GM23338 (cell line): Measurements from ENCODE around the gene CGB1.

Experiments
- CTCF ChIP-seq, 2 experiments: fragments of 200-600 bp in 1 of 2; sonication (generic) in 1 of 2; conservative IDR thresholded peaks; 2 replicates each; pipeline versions ENCODE4 v1.5.1 to v1.6.1; 2016 to 2017; ENCODE audit warnings: antibody characterized with exemption in 2 of 2, low read depth in 2 of 2, mild to moderate bottlenecking in 2 of 2, moderate library complexity in 1 of 2
- EZH2phosphoT487 ChIP-seq: fragments of 200-600 bp; sonication (generic); IDR thresholded peaks from one replicate; pipeline ENCODE4 v1.8.1; 2018; ENCODE audit warnings: antibody characterized with exemption; ENCODE audit not compliant: unreplicated experiment
- POLR2AphosphoS5 ChIP-seq: IDR thresholded peaks from 2 replicates; pipeline ENCODE4 v1.6.1; 2016; ENCODE audit warnings: antibody characterized with exemption, low read depth
- TF ChIP-seq, protein P1 (sequence below): IDR thresholded peaks from one replicate; pipeline ENCODE4 v1.6.1; 2018; ENCODE audit warnings: antibody characterized with exemption; ENCODE audit not compliant: unreplicated experiment

DNA sequence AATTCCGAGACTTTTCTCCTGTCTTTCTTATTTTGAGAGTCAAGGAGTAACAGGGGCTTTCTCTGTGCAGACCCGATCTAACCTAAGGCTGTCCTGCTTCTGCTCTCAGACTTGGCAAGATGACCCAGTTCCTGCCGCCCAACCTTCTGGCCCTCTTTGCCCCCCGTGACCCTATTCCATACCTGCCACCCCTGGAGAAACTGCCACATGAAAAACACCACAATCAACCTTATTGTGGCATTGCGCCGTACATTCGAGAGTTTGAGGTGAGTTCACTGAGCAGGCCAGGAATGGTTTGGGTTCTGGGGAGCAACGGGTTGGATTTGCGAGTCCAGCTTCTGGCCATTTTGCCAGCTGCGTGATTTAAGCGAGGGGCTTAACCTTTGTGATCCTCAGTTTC is 49.6 kb upstream of the CGB1 start:
- TF ChIP-seq, protein P1, sequence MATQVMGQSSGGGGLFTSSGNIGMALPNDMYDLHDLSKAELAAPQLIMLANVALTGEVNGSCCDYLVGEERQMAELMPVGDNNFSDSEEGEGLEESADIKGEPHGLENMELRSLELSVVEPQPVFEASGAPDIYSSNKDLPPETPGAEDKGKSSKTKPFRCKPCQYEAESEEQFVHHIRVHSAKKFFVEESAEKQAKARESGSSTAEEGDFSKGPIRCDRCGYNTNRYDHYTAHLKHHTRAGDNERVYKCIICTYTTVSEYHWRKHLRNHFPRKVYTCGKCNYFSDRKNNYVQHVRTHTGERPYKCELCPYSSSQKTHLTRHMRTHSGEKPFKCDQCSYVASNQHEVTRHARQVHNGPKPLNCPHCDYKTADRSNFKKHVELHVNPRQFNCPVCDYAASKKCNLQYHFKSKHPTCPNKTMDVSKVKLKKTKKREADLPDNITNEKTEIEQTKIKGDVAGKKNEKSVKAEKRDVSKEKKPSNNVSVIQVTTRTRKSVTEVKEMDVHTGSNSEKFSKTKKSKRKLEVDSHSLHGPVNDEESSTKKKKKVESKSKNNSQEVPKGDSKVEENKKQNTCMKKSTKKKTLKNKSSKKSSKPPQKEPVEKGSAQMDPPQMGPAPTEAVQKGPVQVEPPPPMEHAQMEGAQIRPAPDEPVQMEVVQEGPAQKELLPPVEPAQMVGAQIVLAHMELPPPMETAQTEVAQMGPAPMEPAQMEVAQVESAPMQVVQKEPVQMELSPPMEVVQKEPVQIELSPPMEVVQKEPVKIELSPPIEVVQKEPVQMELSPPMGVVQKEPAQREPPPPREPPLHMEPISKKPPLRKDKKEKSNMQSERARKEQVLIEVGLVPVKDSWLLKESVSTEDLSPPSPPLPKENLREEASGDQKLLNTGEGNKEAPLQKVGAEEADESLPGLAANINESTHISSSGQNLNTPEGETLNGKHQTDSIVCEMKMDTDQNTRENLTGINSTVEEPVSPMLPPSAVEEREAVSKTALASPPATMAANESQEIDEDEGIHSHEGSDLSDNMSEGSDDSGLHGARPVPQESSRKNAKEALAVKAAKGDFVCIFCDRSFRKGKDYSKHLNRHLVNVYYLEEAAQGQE, result no peak
- no peak for TF ChIP-seq POLR2AphosphoS5
- no peak for TF ChIP-seq EZH2phosphoT487
- TF ChIP-seq CTCF (conservative IDR thresholded peaks at IDR 0.05; ENCODE audit: low read depth in 2 of 2), result no peak
